ENCODE data around the gene RBBP9. TPM values are rescaled to one million over a fixed set of nuclear protein-coding genes. Genes with fewer than 3 reads are reported as not detected.

The RBBP9 gene
- total and polyA plus RNA-seq, 2 experiments from 2014 or later, result 4.8 to 21.1 TPM

GRCh38 chr20:18511571-18511970 is 14.5 kb upstream of the RBBP9 start:
- Histone ChIP-seq H3K27ac (ENCODE audit: low read depth) (no peak overlapping the region), H3K4me2 (no peak overlapping the region), H2AFZ (no peak overlapping the region), H3K36me3 (ENCODE audit: insufficient read depth) (peaks cover 49% of the 10 kb centered on the region), H3K4me1 (ENCODE audit: insufficient read depth) (peaks cover 7% of the 10 kb centered on the region), H3F3A (replicated peaks; ENCODE audit: low read depth) (peaks cover 7% of the 10 kb centered on the region; the same call in 1 of the 2 replicates), H3K9me2 (ENCODE audit: insufficient read depth) (no peaks in the 10 kb centered on the region), H3K4me3 (no peak overlapping the region), H3K27me3 (ENCODE audit: insufficient read depth) (no peaks in the 10 kb centered on the region), H4K20me1 (replicated peaks; ENCODE audit: insufficient read depth) (no peaks in the 10 kb centered on the region), H3K79me2 (replicated peaks; ENCODE audit: insufficient read depth) (peaks cover 25% of the 10 kb centered on the region)
- Mint-ChIP-seq H3K36me3 (ENCODE audit: low read depth) (peaks cover 54% of the 10 kb centered on the region), H3K9me3 (no peaks in the 10 kb centered on the region), H3K4me1 (peaks cover 11% of the 10 kb centered on the region), H3K4me3 (no peak overlapping the region), H3K27me3 (ENCODE audit: insufficient read depth, low read depth, poor library complexity) (peaks cover 8% of the 10 kb centered on the region), H3K27ac (no peak overlapping the region)
- DNase-seq (ENCODE audit: low spot score), result no peak
- ATAC-seq, result no peak
- no peak for TF ChIP-seq STAT1 (IDR thresholded peaks at IDR 0.05; ENCODE audit: unreplicated experiment)
- no peak for TF ChIP-seq ZNF114 (CRISPR knock-in tag; IDR thresholded peaks at IDR 0.05)
- no peak for TF ChIP-seq CTCF (conservative IDR thresholded peaks at IDR 0.05; ENCODE audit: low read depth in 2 of 2)
- no peak for TF ChIP-seq ZNF331 (CRISPR knock-in tag; IDR thresholded peaks at IDR 0.05; ENCODE audit: low read depth)

GRCh38 chr20:18507218-18508191 is 10.5 kb upstream of the RBBP9 start, which contains the start of gene SEC23B:
SEC23B (plus strand) TSS chr20:18507940; CDS start chr20:18510836, 2,896 bp downstream.
- Histone ChIP-seq H3K9me2 (ENCODE audit: insufficient read depth) (no peaks in the 10 kb centered on the region), H3K4me1 (ENCODE audit: insufficient read depth) (peaks cover 14% of the 10 kb centered on the region), H3K27ac (ENCODE audit: low read depth) (peak within 1 kb of the TSS; percentile 94), H3F3A (replicated peaks; ENCODE audit: low read depth) (0 out of 2 replicates have a peak, but pooled peaks cover 6% of the 10 kb centered on the region), H3K27me3 (ENCODE audit: insufficient read depth) (no peaks in the 10 kb centered on the region), H3K4me2 (peak within 1 kb of the TSS; percentile 100), H4K20me1 (replicated peaks; ENCODE audit: insufficient read depth) (no peaks in the 10 kb centered on the region), H3K79me2 (replicated peaks; ENCODE audit: insufficient read depth) (peaks cover 24% of the 10 kb centered on the region), H2AFZ (peak within 1 kb of the TSS; percentile 18), H3K4me3 (peak within 1 kb of the TSS; percentile 84), H3K36me3 (ENCODE audit: insufficient read depth) (peaks cover 23% of the 10 kb centered on the region)
- Mint-ChIP-seq H3K4me3 (peak within 1 kb of the TSS; percentile 98), H3K4me1 (peaks cover 15% of the 10 kb centered on the region), H3K9me3 (no peaks in the 10 kb centered on the region), H3K27me3 (ENCODE audit: insufficient read depth, low read depth, poor library complexity) (peaks cover 10% of the 10 kb centered on the region), H3K27ac (peak within 1 kb of the TSS; percentile 100), H3K36me3 (ENCODE audit: low read depth) (peaks cover 34% of the 10 kb centered on the region)
- ATAC-seq, result peak; percentile 96
- DNase-seq (ENCODE audit: low spot score), result peak; percentile 99
- TF ChIP-seq ZNF114 (CRISPR knock-in tag; IDR thresholded peaks at IDR 0.05), result no peak
- TF ChIP-seq ETS1 (IDR thresholded peaks at IDR 0.05), result 0 out of 2 replicates have a peak, but pooled peaks have one; percentile 59
- no peak for TF ChIP-seq EZH2phosphoT487 (IDR thresholded peaks at IDR 0.05; ENCODE audit: unreplicated experiment)
- no peak for TF ChIP-seq STAT1 (IDR thresholded peaks at IDR 0.05; ENCODE audit: unreplicated experiment)
- TF ChIP-seq REST (IDR thresholded peaks at IDR 0.05; ENCODE audit: unreplicated experiment), result no peak
- TF ChIP-seq CTCF (conservative IDR thresholded peaks at IDR 0.05; ENCODE audit: low read depth in 2 of 2), result no peak
- TF ChIP-seq NANOG (IDR thresholded peaks at IDR 0.05; ENCODE audit: borderline replicate concordance), result no peak
- no peak for TF ChIP-seq JUNB (IDR thresholded peaks at IDR 0.05; ENCODE audit: unreplicated experiment)
- TF ChIP-seq ZNF331 (CRISPR knock-in tag; IDR thresholded peaks at IDR 0.05; ENCODE audit: low read depth), result no peak
- TF ChIP-seq EZH2 (IDR thresholded peaks at IDR 0.05; ENCODE audit: low read depth, unreplicated experiment), result no peak
- TF ChIP-seq CREB1 (CRISPR knock-in tag; IDR thresholded peaks at IDR 0.05; ENCODE audit: low read depth), result peak; percentile 87
